ENCODE measurements around the gene SH3PXD2A.

- TF ChIP-seq EZH2 (IDR thresholded peaks at IDR 0.05; ENCODE audit: insufficient read depth, low read length) = no peak
- TF ChIP-seq, protein P1, sequence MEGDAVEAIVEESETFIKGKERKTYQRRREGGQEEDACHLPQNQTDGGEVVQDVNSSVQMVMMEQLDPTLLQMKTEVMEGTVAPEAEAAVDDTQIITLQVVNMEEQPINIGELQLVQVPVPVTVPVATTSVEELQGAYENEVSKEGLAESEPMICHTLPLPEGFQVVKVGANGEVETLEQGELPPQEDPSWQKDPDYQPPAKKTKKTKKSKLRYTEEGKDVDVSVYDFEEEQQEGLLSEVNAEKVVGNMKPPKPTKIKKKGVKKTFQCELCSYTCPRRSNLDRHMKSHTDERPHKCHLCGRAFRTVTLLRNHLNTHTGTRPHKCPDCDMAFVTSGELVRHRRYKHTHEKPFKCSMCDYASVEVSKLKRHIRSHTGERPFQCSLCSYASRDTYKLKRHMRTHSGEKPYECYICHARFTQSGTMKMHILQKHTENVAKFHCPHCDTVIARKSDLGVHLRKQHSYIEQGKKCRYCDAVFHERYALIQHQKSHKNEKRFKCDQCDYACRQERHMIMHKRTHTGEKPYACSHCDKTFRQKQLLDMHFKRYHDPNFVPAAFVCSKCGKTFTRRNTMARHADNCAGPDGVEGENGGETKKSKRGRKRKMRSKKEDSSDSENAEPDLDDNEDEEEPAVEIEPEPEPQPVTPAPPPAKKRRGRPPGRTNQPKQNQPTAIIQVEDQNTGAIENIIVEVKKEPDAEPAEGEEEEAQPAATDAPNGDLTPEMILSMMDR (IDR thresholded peaks at IDR 0.05; ENCODE audit: insufficient read depth, low read depth, low read length) = no peak
Measured at GRCh38 chr10:103661198-103661950, 194.0 kb downstream of the SH3PXD2A start.
